ENCODE data around the gene KCNS1. TPM values are rescaled to one million over a fixed set of nuclear protein-coding genes. Genes with fewer than 3 reads are reported as not detected.
"Not testable (repeated sequence)": the region's sequence is repeated elsewhere in the genome, so short reads cannot be mapped to it uniquely, and the experiment has no call there.

KCNS1 gene
- total and polyA plus RNA-seq, 2 donors: 0.14 to 0.34 TPM

DNA sequence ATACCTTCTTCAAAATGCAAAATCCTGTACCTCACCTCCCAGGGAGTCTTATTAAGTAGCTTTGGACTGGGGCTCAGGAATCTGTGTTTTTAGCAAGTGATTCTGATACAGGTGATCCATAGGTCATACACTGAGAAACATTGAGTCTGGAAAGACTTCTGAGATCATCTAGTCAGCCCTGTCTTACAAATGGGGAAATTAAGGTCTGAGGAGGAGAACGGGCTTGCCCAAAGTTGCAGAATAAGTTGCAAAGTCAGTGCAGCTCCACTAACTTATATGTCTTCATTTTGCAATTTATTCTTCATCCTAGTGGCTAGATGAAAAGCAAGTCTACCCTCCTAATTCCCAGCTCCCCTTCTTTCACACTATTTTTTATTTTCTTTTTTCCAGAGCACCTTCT is 28.9 kb downstream of the KCNS1 start:
- Histone ChIP-seq H3K36me3 (ENCODE audit: control insufficient read depth in 2 of 2, insufficient read depth in 2 of 2, low read length in 1 of 2) (peaks cover 41 to 55% of the 10 kb centered on the region in 2 donors), H3K4me3 (ENCODE audit: low read length in 2 of 2) (no peak overlapping the region), H3K27ac (ENCODE audit: low read depth in 1 of 2, low read length in 1 of 2) (no peak overlapping the region), H3K4me1 (ENCODE audit: control insufficient read depth in 2 of 2, insufficient read depth in 2 of 2, low read length in 2 of 2) (no peaks in the 10 kb centered on the region), H3K9me3 (ENCODE audit: control insufficient read depth in 2 of 2, insufficient read depth in 1 of 2, low read length in 1 of 2) (no peaks in the 10 kb centered on the region), H3K27me3 (ENCODE audit: control insufficient read depth in 2 of 2, insufficient read depth in 1 of 2, low read length in 1 of 2) (no peaks in the 10 kb centered on the region)
- 98% methylated on average over 1 of the region's 1 CpG for WGBS
- no peak for DNase-seq (ENCODE audit: low read depth in 6 of 9, low spot score in 9 of 9)

DNA sequence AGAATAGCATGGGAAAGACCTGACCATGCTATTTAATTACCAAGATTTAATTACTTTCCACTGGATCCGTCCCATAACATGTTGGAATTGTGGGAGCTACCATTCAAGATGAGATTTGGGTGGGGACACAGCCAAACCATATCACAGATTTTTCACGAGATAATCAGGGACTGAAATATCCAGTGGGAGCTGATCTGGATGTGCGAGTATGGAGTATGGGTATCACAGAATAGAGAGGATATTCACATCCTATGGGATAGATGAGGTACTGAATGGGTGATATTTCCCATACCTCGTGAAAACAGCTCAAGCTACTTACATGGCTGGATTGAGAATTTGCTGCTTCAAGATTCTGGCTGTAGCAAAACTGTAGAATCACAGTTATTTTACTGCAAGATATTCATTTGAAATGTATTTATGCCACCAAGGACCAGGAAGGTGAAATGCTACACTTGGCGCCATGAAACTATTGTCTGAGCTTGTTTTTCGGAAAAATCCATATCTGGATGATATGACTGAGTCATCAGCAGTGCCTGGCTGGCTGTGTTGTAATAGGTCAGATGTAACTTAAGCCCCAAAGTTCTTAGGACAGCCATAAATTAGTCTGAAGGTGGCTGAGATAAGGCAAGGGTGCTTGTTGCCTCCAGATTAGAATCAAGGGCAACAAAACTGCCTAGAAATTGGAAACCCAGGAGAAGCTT is 29.8 kb downstream of the KCNS1 start:
- no peak overlapping the region for H3K27ac ChIP-seq (ENCODE audit: low read depth in 1 of 2, low read length in 1 of 2)
- no peaks in the 10 kb centered on the region for H3K9me3 ChIP-seq (ENCODE audit: control insufficient read depth in 2 of 2, insufficient read depth in 1 of 2, low read length in 1 of 2)
- no peaks in the 10 kb centered on the region for H3K4me1 ChIP-seq (ENCODE audit: control insufficient read depth in 2 of 2, insufficient read depth in 2 of 2, low read length in 2 of 2)
- H3K27me3 ChIP-seq (ENCODE audit: control insufficient read depth in 2 of 2, insufficient read depth in 1 of 2, low read length in 1 of 2): no peaks in the 10 kb centered on the region
- H3K4me3 ChIP-seq (ENCODE audit: low read length in 2 of 2): no peak overlapping the region
- 99% methylated on average over 6 of the region's 6 CpGs for WGBS
- H3K36me3 ChIP-seq (ENCODE audit: control insufficient read depth in 2 of 2, insufficient read depth in 2 of 2, low read length in 1 of 2): peaks cover 37 to 52% of the 10 kb centered on the region in 2 donors
- DNase-seq (ENCODE audit: low read depth in 6 of 9, low spot score in 9 of 9): no peak

DNA sequence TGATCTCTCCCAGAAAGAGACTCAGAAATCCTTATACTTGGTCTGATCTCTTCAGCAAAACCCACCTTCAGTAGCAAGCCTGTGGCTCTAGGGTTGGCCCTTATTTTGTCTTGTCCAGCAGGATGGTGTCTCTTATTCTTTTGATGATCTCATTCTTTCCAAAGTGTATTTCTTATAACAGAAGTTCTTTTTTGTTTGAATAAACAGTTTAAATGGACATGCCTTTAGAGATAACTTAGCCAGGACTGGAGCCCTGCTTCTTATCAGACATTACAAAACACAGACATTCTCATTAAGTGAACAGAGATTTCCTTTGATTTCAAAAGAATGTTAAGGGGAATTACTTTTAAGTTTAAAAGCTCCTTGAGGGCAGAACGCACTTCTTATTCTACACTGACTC is 31.7 kb downstream of the KCNS1 start:
- Histone ChIP-seq H3K4me3 (ENCODE audit: low read length in 2 of 2) (no peak overlapping the region), H3K27ac (ENCODE audit: low read depth in 1 of 2, low read length in 1 of 2) (no peak overlapping the region), H3K4me1 (ENCODE audit: control insufficient read depth in 2 of 2, insufficient read depth in 2 of 2, low read length in 2 of 2) (no peaks in the 10 kb centered on the region), H3K36me3 (ENCODE audit: control insufficient read depth in 2 of 2, insufficient read depth in 2 of 2, low read length in 1 of 2) (peaks cover 19 to 37% of the 10 kb centered on the region in 2 donors), H3K27me3 (ENCODE audit: control insufficient read depth in 2 of 2, insufficient read depth in 1 of 2, low read length in 1 of 2) (no peaks in the 10 kb centered on the region), H3K9me3 (ENCODE audit: control insufficient read depth in 2 of 2, insufficient read depth in 1 of 2, low read length in 1 of 2) (no peaks in the 10 kb centered on the region)
- WGBS: 94% methylated on average over 1 of the region's 1 CpG
- no peak for DNase-seq (ENCODE audit: low read depth in 6 of 9, low spot score in 9 of 9)

DNA sequence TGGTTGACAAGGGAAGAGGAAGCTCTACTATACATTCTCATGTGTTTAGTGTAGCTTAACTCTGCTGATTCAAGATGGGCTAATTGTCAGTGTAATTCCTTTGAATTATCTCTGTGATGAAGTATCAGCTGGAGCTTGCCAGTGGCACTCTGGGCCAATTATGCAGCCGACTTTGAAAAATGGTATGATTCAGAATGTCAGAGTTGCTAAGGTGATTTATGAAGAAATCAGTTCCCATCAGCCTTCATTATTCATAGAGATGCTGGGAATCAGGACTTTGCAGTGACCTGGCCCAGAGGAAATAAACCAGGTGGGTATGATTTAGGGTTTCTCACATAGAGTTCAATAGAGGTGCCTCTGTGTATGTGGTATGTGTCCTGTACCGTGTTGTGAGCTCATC is 33.4 kb downstream of the KCNS1 start:
- no peaks in the 10 kb centered on the region for H3K9me3 ChIP-seq (ENCODE audit: control insufficient read depth in 2 of 2, insufficient read depth in 1 of 2, low read length in 1 of 2)
- no peak overlapping the region for H3K27ac ChIP-seq (ENCODE audit: low read depth in 1 of 2, low read length in 1 of 2)
- WGBS: 99% methylated on average over 2 of the region's 2 CpGs
- no peak overlapping the region for H3K4me3 ChIP-seq (ENCODE audit: low read length in 2 of 2)
- H3K36me3 ChIP-seq (ENCODE audit: control insufficient read depth in 2 of 2, insufficient read depth in 2 of 2, low read length in 1 of 2): peaks cover 6 to 34% of the 10 kb centered on the region in 2 donors
- H3K27me3 ChIP-seq (ENCODE audit: control insufficient read depth in 2 of 2, insufficient read depth in 1 of 2, low read length in 1 of 2): no peaks in the 10 kb centered on the region
- DNase-seq (ENCODE audit: low read depth in 6 of 9, low spot score in 9 of 9): no peak
- no peaks in the 10 kb centered on the region for H3K4me1 ChIP-seq (ENCODE audit: control insufficient read depth in 2 of 2, insufficient read depth in 2 of 2, low read length in 2 of 2)

DNA sequence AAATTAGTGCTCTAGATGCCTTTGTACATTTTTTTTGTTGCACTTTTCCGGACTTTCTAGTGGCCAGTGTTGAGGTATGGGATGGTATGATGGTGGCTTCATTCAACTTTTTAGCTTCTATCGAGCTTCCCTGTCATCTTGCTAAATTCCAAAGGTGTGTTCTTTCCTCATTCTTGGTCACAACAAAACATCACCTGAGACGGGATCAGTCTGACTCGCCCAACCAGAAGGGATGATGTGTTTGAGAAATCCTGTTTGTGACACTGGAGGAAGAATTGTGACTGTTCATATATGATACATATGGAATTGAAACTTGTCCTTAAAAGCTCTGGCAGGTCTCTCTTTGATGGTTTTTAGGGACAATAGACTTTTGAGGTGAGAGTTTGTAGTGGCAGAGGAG is 33.8 kb downstream of the KCNS1 start:
- WGBS: 97% methylated on average over 4 of the region's 4 CpGs
- Histone ChIP-seq H3K4me1 (ENCODE audit: control insufficient read depth in 2 of 2, insufficient read depth in 2 of 2, low read length in 2 of 2) (no peaks in the 10 kb centered on the region), H3K4me3 (ENCODE audit: low read length in 2 of 2) (no peak overlapping the region), H3K9me3 (ENCODE audit: control insufficient read depth in 2 of 2, insufficient read depth in 1 of 2, low read length in 1 of 2) (no peaks in the 10 kb centered on the region), H3K36me3 (ENCODE audit: control insufficient read depth in 2 of 2, insufficient read depth in 2 of 2, low read length in 1 of 2) (peaks cover 6 to 34% of the 10 kb centered on the region in 2 donors), H3K27ac (ENCODE audit: low read depth in 1 of 2, low read length in 1 of 2) (no peak overlapping the region), H3K27me3 (ENCODE audit: control insufficient read depth in 2 of 2, insufficient read depth in 1 of 2, low read length in 1 of 2) (no peaks in the 10 kb centered on the region)
- no peak for DNase-seq (ENCODE audit: low read depth in 6 of 9, low spot score in 9 of 9)

DNA sequence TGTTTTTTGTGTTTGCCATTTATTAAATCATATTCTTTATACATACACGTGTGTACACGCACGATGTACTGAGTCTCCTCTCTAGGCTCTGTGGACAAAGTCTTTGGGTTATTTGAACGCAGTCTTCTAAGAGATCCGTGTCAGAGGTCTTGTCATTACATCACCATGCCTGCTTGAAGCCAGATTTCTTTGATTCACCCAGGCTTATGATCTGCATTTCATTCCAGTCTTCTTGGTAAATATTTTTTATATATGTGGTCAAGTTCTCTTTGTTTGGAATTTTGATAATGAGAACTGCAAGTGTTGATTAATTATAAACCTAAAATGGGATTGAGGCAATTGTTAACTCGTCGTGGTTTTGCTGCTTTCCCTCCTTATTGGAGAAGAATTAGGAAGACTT is 34.6 kb downstream of the KCNS1 start:
- Histone ChIP-seq H3K4me1 (ENCODE audit: control insufficient read depth in 2 of 2, insufficient read depth in 2 of 2, low read length in 2 of 2) (no peaks in the 10 kb centered on the region), H3K36me3 (ENCODE audit: control insufficient read depth in 2 of 2, insufficient read depth in 2 of 2, low read length in 1 of 2) (peaks cover 6 to 31% of the 10 kb centered on the region in 2 donors), H3K4me3 (ENCODE audit: low read length in 2 of 2) (no peak overlapping the region), H3K27ac (ENCODE audit: low read depth in 1 of 2, low read length in 1 of 2) (no peak overlapping the region), H3K27me3 (ENCODE audit: control insufficient read depth in 2 of 2, insufficient read depth in 1 of 2, low read length in 1 of 2) (no peaks in the 10 kb centered on the region), H3K9me3 (ENCODE audit: control insufficient read depth in 2 of 2, insufficient read depth in 1 of 2, low read length in 1 of 2) (no peaks in the 10 kb centered on the region)
- no peak for DNase-seq (ENCODE audit: low read depth in 6 of 9, low spot score in 9 of 9)
- WGBS: 98% methylated on average over 7 of the region's 7 CpGs

DNA sequence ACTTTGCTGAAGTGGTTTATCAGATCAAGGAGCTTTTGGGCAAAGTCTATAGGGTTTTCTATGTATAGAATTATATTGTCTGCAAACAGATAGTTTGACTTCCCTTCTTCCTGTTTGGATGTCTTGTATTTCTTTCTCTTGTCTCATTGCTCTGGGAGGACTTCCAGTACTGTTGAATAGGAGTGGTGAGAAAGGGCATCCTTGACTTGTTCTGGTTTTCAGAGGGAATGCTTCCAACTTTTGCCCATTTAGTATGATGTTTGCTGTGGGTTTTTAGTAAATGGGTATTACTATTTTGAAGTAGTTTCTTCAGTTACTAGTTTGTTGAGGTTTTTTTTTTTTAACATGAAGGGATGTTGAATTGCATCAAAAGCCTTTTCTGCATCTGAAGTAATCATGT is 36.1 kb downstream of the KCNS1 start:
- Histone ChIP-seq H3K9me3 (ENCODE audit: control insufficient read depth in 2 of 2, insufficient read depth in 1 of 2, low read length in 1 of 2) (no peaks in the 10 kb centered on the region), H3K4me3 (ENCODE audit: low read length in 2 of 2) (no peak overlapping the region), H3K36me3 (ENCODE audit: control insufficient read depth in 2 of 2, insufficient read depth in 2 of 2, low read length in 1 of 2) (peaks cover 8 to 25% of the 10 kb centered on the region in 2 donors), H3K27ac (ENCODE audit: low read depth in 1 of 2, low read length in 1 of 2) (no peak overlapping the region), H3K4me1 (ENCODE audit: control insufficient read depth in 2 of 2, insufficient read depth in 2 of 2, low read length in 2 of 2) (no peaks in the 10 kb centered on the region), H3K27me3 (ENCODE audit: control insufficient read depth in 2 of 2, insufficient read depth in 1 of 2, low read length in 1 of 2) (no peaks in the 10 kb centered on the region)
- no peak for DNase-seq (ENCODE audit: low read depth in 6 of 9, low spot score in 9 of 9)

DNA sequence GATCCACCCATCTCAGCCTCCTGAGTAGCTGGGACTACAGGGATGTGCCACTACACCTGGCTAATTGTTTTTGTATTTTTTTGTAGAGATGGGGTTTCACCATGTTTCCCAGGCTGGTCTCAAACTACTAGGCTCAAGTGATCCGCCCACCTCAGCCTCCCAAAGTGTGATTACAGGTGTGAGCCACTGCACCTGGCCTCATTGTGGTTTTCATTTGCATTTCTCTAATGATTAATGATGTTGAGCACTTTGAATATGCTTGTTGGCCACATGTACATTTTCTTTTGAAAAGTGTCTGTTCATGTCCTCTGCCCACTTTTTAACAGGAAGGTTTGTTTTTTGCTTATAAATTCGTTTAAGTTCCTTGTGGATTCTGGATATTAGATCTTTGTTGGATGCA is 37.8 kb downstream of the KCNS1 start:
- H3K9me3 ChIP-seq (ENCODE audit: control insufficient read depth in 2 of 2, insufficient read depth in 1 of 2, low read length in 1 of 2): not testable (repeated sequence)

DNA sequence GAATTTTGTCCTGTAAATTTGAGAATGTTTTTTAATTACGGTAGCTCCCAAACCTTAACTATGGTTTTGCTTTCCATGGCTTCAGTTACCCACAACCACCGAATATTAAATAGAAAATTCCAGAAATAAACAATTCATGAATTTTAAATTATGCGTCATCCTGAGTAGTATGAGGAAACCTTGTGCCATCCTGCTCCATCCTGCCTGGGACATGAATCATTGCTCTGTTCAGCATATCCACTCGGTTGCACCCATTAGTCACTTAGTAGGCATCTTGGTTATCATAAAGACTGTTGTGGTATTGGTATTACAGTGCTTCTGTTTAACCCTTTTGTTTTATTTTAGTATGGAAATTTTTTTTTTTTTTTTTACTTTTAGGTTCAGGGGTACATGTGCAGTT is 39.7 kb downstream of the KCNS1 start:
- H3K27ac ChIP-seq (ENCODE audit: low read depth in 1 of 2, low read length in 1 of 2): no peak overlapping the region
- H3K9me3 ChIP-seq (ENCODE audit: control insufficient read depth in 2 of 2, insufficient read depth in 1 of 2, low read length in 1 of 2): no peaks in the 10 kb centered on the region
- 97% methylated on average over 4 of the region's 4 CpGs for WGBS
- no peak for DNase-seq (ENCODE audit: low read depth in 6 of 9, low spot score in 9 of 9)
- no peaks in the 10 kb centered on the region for H3K27me3 ChIP-seq (ENCODE audit: control insufficient read depth in 2 of 2, insufficient read depth in 1 of 2, low read length in 1 of 2)
- H3K4me1 ChIP-seq (ENCODE audit: control insufficient read depth in 2 of 2, insufficient read depth in 2 of 2, low read length in 2 of 2): no peaks in the 10 kb centered on the region
- peaks cover 11 to 14% of the 10 kb centered on the region in 2 donors for H3K36me3 ChIP-seq (ENCODE audit: control insufficient read depth in 2 of 2, insufficient read depth in 2 of 2, low read length in 1 of 2)
- H3K4me3 ChIP-seq (ENCODE audit: low read length in 2 of 2): no peak overlapping the region

More for the DNA sequence above, 37.8 kb downstream of the KCNS1 start:
- not testable (repeated sequence) for H3K4me3 ChIP-seq (ENCODE audit: low read length in 2 of 2); H3K4me1 ChIP-seq (ENCODE audit: control insufficient read depth in 2 of 2, insufficient read depth in 2 of 2, low read length in 2 of 2); H3K27me3 ChIP-seq (ENCODE audit: control insufficient read depth in 2 of 2, insufficient read depth in 1 of 2, low read length in 1 of 2); H3K27ac ChIP-seq (ENCODE audit: low read depth in 1 of 2, low read length in 1 of 2); DNase-seq (ENCODE audit: low read depth in 6 of 9, low spot score in 9 of 9)
- WGBS: 97% methylated on average over 2 of the region's 2 CpGs
- H3K36me3 ChIP-seq (ENCODE audit: control insufficient read depth in 2 of 2, insufficient read depth in 2 of 2, low read length in 1 of 2): peaks cover 6 to 23% of the 10 kb centered on the region in 2 donors
